Measurements from ENCODE around the gene ATP1B2.
A peak's percentile ranks its signal among the peaks of the same experiment; 100 is the strongest.
"Not testable (repeated sequence)": the region's sequence is repeated elsewhere in the genome, so short reads cannot be mapped to it uniquely, and the experiment has no call there.

The ATP1B2 gene

GRCh38 chr17:7650509-7651096 is at the start of gene ATP1B2:
TSS of gene ATP1B2 (plus strand) at chr17:7650926. CDS start at chr17:7651519, 593 bp downstream.
- DNase-seq: peak; percentile 89

DNA sequence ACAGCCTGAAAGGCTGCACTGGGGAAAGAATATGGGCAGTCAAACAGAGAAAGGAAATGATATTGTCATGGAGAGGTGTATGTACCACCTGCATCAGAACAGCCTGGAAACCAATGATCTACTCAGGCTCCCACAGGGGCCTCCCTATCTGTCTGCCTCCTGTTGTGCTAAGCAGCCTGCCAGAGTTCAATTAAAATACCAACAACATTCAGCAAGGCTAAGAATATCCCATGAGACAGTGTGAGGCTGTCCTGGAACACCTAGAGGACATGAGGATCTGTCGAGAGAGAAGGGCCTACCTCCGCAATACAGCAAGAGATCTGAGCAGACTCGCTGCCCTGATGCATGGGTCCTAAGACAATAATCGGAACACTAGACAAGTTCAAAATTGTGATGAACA is 44.4 kb upstream of the ATP1B2 start:
- DNase-seq: no peak

GRCh38 chr17:7610641-7611040 is 40.1 kb upstream of the ATP1B2 start:
- DNase-seq: no peak

- no peak for DNase-seq
These were observed 39.0 kb upstream of the ATP1B2 start for GRCh38 chr17:7611635-7612293.

DNA sequence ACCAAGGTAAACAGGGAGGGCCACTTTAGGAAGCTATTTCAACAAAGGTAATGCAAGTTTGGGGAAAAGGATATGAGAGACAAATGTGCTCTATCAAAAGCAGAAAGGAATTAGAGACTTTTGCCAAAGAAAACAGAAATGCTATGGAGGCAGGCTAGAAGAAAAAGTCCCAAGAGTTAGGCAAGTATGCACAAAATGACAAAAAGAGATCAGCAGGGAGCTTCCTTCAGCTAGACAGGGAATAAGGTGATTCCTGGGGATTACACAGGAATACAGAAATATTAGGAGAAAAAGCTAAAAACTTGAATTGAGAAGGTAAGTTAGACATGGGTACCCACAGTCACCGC is 38.5 kb upstream of the ATP1B2 start:
- DNase-seq: no peak

DNA sequence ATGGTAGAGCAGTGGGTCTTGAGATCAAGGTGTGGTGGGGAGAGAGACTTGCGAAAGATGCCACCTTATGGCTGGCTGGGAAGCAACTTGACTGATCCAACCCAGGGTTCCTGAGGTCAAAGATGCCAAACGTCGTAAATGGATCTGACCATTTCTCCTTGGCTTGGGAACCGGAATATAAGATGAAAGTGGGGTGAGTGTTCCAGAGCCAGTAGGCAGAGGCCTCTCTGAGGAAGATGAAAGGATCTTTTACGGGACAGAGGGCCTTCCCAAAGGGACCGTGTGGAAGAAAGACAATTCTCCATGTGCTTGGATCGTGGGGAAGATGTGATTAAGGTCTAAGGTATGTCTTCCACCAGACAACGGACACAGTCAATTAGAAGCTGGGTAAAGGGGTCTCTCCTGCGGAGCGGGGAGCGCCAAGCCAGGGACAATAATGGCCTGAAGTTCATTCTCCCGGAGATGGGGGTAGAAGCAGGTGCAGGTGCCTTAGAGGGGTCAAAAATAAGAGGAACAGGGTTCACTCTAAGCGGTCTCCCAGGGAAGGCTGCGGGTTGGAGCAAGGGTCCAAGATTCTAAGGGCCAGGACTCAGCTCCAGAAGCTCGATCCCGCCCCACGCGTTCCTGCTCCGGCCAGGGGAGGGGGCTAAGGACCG is 36.8 kb upstream of the ATP1B2 start:
- DNase-seq: no peak

GRCh38 chr17:7614425-7615264 is 36.1 kb upstream of the ATP1B2 start, which contains the start of gene FXR2:
TSS of gene FXR2 (minus strand) at chr17:7614897. CDS start at chr17:7614532, 365 bp downstream.
- peak; percentile 100 for DNase-seq

DNA sequence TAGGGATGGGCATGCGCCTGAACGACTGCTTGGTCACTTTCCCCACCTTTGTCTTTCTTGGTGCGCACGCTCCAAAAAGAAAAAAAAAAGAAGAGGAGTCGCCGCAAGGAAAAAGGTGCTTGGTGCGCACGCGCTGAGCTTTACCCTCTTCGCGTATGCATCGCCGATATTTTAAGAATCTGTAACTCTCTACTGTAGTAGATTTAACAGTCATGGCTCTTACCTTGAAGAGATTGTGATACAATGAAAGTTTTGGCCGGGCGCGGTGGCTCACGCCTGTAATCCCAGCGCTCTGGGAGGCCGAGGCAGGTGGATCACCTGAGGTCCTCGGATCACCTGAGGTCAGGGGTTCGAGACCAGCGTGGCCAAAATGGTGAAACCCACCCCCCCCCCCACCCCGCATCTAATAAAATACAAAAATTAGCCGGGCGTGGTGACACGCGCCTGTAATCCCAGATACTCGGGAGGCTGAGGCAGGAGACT is 35.4 kb upstream of the ATP1B2 start:
- no peak for DNase-seq

- DNase-seq: no peak
These were observed 32.1 kb upstream of the ATP1B2 start for GRCh38 chr17:7618608-7619007.

DNA sequence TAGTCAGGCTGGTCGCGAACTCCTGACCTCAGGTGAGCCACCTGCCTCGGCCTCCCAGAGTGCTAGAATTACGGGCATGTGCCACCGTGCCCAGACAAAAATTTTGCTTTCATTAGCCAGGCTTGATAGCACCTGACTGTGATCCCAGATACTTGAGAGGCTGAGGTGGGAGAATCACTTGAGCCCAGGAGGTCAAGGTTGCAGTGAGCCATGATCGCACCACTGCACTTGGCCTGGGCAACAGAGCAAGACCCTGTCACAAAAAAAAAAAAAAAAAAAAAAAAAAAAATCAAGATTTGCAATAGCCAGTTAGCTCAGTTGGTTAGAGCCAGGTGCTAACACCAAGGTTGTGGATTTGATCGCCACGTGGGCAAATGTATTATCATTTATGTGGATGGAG is 29.9 kb upstream of the ATP1B2 start:
- no peak for DNase-seq

- DNase-seq: no peak
These were observed 27.1 kb upstream of the ATP1B2 start for GRCh38 chr17:7623661-7624060.

DNA sequence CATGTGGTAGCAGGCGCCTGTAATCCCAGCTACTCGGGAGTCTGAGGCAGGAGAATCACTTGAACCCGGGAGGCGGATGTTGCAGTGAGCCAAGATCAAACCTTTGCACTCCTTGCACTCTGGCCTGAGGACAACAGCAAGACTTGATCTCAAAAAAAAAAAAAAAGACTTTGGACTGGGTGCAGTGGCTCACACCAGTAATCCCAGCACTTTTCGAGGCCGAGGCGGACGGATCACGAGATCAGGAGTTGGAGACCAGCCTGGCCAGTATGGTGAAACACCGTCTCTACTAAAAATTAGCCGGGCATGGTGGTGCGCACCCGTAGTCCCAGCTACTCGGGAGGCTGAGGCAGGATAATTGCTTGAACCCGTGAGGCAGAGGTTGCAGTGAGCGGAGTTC is 25.0 kb upstream of the ATP1B2 start:
- not testable (repeated sequence) for DNase-seq

- no peak for DNase-seq
These were observed 24.4 kb upstream of the ATP1B2 start for GRCh38 chr17:7626307-7626706.

GRCh38 chr17:7626956-7627249 is 23.8 kb upstream of the ATP1B2 start:
- no peak for DNase-seq

DNA sequence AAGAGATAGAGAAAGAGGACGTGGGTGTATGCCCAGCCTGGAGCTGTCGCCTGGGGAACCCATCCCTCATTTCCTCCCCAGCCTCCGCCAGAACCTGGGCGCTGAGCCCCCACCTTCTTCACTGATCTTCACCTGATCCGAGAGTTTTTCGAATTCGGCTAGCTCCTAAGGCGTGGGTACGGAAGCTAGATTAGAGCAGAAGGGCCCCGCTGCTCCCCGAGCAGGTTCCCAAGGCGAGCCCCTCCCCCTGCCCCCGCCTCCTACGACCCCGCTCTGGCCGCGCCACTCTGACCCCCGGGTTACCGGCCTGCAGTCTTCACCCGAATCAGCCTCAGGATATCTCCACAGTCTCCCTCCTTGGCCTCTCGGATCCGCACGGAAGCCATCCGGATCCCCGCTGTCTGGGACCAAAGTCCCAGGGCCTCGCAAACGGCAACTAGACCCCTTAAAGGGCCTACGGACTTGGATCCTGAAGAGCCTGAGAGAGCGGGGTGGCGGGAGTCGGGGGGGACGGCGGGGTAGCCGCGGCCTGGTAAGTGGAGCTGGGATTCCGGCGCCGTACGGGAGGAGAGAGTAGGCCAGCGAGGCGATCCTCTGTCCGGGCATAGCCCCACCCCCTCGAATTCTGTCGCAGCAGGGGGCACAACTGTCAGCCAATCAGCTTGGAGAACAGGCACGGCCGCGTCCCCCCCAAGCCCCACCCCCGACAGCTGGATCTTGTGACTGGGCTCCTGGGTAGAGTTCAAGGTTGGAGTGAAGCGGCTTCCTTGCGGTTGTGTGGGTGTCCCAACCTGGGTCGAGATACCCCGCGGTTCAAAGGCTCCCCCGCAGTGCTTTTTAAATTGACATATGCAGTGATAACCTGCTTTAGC is 23.2 kb upstream of the ATP1B2 start, which contains the start of gene SAT2:
SAT2 (minus strand) TSS at position 572 of the 872 bp plus-strand sequence; CDS start at position 386, 186 bp downstream.
- peak; percentile 93 for DNase-seq

- DNase-seq: no peak
These were observed 20.7 kb upstream of the ATP1B2 start, which contains the start of gene SHBG for GRCh38 chr17:7629939-7630571. TSS of gene SHBG (plus strand) at chr17:7630135. CDS start at chr17:7630173, 38 bp downstream.

- DNase-seq: no peak
These were observed 19.0 kb upstream of the ATP1B2 start for GRCh38 chr17:7631398-7632380.

GRCh38 chr17:7632492-7632894 is 18.2 kb upstream of the ATP1B2 start:
- DNase-seq: no peak

DNA sequence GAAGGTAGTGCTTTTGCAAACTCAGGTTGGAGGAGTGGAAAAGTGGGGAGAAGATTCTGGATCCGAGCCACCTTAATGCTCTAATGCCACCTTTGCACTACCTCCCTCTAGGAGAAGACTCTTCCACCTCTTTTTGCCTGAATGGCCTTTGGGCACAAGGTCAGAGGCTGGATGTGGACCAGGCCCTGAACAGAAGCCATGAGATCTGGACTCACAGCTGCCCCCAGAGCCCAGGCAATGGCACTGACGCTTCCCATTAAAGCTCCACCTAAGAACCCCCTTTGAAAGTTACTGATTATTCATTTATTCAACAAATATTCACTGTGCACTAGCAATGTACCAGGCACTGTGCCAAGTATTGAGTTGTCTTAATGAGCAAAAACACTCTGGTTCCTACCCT is 17.6 kb upstream of the ATP1B2 start:
- no peak for DNase-seq

- DNase-seq: no peak
These were observed 16.3 kb upstream of the ATP1B2 start for GRCh38 chr17:7634384-7634783.

All from activated effector memory CD4-positive, alpha-beta T cell treated with anti-CD3 and anti-CD28 coated beads, Interleukin-2, amount 50 U/mL, for 16 hours (primary cell).